B cell (primary cell): Measurements from ENCODE around the gene C17orf113. TPM values are rescaled to one million over a fixed set of nuclear protein-coding genes. Genes with fewer than 3 reads are reported as not detected.

Experiments used
- ATAC-seq: fragments of 200-7000 bp; cut with Tn5 transposase; one replicate; pipeline ENCODE4 v1.10.0; 2021; ENCODE audit warnings: low read depth, mild to moderate bottlenecking, moderate number of reproducible peaks, moderate library complexity
- CTCF ChIA-PET: fragments of 350-600 bp; sonication (Branson Sonifier 250); formaldehyde crosslinking; loops from one replicate; lab custom pipeline; 2021; ENCODE audit warnings: antibody characterized with exemption, inconsistent platforms; lab: Charles Lee
- POLR2A ChIA-PET: fragments of 350-600 bp; sonication (Branson Sonifier 250); formaldehyde crosslinking; loops from one replicate; lab custom pipeline; 2021; ENCODE audit warnings: antibody characterized with exemption; lab: Charles Lee
- DNase-seq: peaks from one replicate; pipeline ENCODE4 v3.0.0; 2013
- H2AFZ ChIP-seq: 2 replicates; pipeline ENCODE4 v1.6.1; 2012; ENCODE audit warnings: mild to moderate bottlenecking, low read depth, low read length; ENCODE audit not compliant: insufficient read depth, poor library complexity, severe bottlenecking
- H3K27ac ChIP-seq, 2 donors: 1 replicate in 1 of 2; 2 replicates in 1 of 2; pipeline ENCODE4 v1.5.1; 2012 to 2013; ENCODE audit warnings: low read length in 2 of 2, mild to moderate bottlenecking in 2 of 2, moderate library complexity in 1 of 2
- H3K27me3 ChIP-seq, 4 experiments: fragments of 200-600 bp in 1 of 4; sonication (generic) in 1 of 4; replicated peaks in 1 of 4; 1 replicate in 2 of 4; 2 replicates in 2 of 4; pipeline versions ENCODE4 v1.6.1 to v1.7.0; 2013 to 2016; ENCODE audit warnings: low read length in 3 of 4, mild to moderate bottlenecking in 2 of 4, mixed read lengths in 1 of 4, moderate library complexity in 1 of 4; ENCODE audit not compliant: insufficient read depth in 4 of 4, control insufficient read depth in 3 of 4; ENCODE audit errors: control extremely low read depth in 1 of 4
- H3K36me3 ChIP-seq, 2 experiments: replicated peaks in 1 of 2; 1 replicate in 1 of 2; 2 replicates in 1 of 2; pipeline versions ENCODE4 v1.6.1 to v1.7.1; 2013; ENCODE audit warnings: low read length in 1 of 2; ENCODE audit not compliant: insufficient read depth in 2 of 2, control insufficient read depth in 1 of 2; ENCODE audit errors: control extremely low read depth in 1 of 2, extremely low read depth in 1 of 2
- H3K4me1 ChIP-seq, 2 donors: fragments of 200-600 bp in 1 of 2; sonication (generic) in 1 of 2; 1 replicate in 1 of 2; 2 replicates in 1 of 2; pipeline versions ENCODE4 v1.5.1 to v1.6.1; 2013 to 2017; ENCODE audit warnings: low read length in 2 of 2; ENCODE audit not compliant: control insufficient read depth in 2 of 2, insufficient read depth in 2 of 2
- H3K4me2 ChIP-seq: replicated peaks from 2 replicates; pipeline ENCODE3; 2012; ENCODE audit warnings: mild to moderate bottlenecking, low read depth, low read length; ENCODE audit not compliant: poor library complexity, severe bottlenecking
- H3K4me3 ChIP-seq, 5 experiments: fragments of 200-600 bp in 1 of 5; sonication (generic) in 1 of 5; 1 replicate in 3 of 5; 2 replicates in 2 of 5; pipeline versions ENCODE4 v1.5.1 to v1.7.0; 2011 to 2016; ENCODE audit warnings: low read length in 4 of 5, mild to moderate bottlenecking in 4 of 5, low read depth in 2 of 5, control low read depth in 1 of 5, moderate library complexity in 1 of 5; ENCODE audit not compliant: insufficient read depth in 1 of 5; ENCODE audit errors: control extremely low read depth in 1 of 5, extremely low read depth in 1 of 5
- H3K79me2 ChIP-seq: fragments of 200-600 bp; sonication (generic); one replicate; pipeline ENCODE4 v1.6.0; 2016; ENCODE audit warnings: low read length; ENCODE audit not compliant: control insufficient read depth, insufficient read depth
- H3K9ac ChIP-seq: fragments of 200-600 bp; sonication (generic); 2 replicates; pipeline ENCODE4 v1.6.1; 2017; ENCODE audit warnings: mild to moderate bottlenecking, low read length, moderate library complexity
- H3K9me3 ChIP-seq, 3 donors: one replicate each; pipeline versions ENCODE4 v1.6.1 to v1.7.1; 2013; ENCODE audit warnings: low read length in 2 of 3; ENCODE audit not compliant: control insufficient read depth in 2 of 3, insufficient read depth in 1 of 3; ENCODE audit errors: control extremely low read depth in 1 of 3
- H4K20me1 ChIP-seq: 2 replicates; pipeline ENCODE4 v1.6.0; 2012; ENCODE audit warnings: mild to moderate bottlenecking, low read length; ENCODE audit not compliant: insufficient read depth, control insufficient read depth, poor library complexity, severe bottlenecking
- H3K27ac Mint-ChIP-seq: one replicate; pipeline ENCODE4 v1.8.0; 2021; ENCODE audit warnings: mixed read lengths
- H3K27me3 Mint-ChIP-seq: one replicate; pipeline ENCODE4 v1.8.0; 2021; ENCODE audit warnings: mixed read lengths
- H3K4me1 Mint-ChIP-seq: one replicate; pipeline ENCODE4 v1.8.0; 2021; ENCODE audit warnings: mixed read lengths
- H3K4me3 Mint-ChIP-seq: one replicate; pipeline ENCODE4 v1.8.0; 2021; ENCODE audit warnings: mixed read lengths
- H3K9me3 Mint-ChIP-seq: one replicate; pipeline ENCODE4 v1.8.0; 2022; ENCODE audit warnings: mixed read lengths; ENCODE audit not compliant: insufficient read depth
- EZH2 ChIP-seq: IDR thresholded peaks from 2 replicates; pipeline ENCODE4 v1.6.1; 2012; ENCODE audit warnings: borderline replicate concordance, low read depth, mild to moderate bottlenecking, moderate library complexity, low read length; ENCODE audit not compliant: insufficient read depth, poor library complexity, severe bottlenecking
- WGBS: methylation state at CpG from one replicate; pipeline ENCODE4 v1.1.5; 2013; ENCODE audit warnings: missing lambda C conversion rate; ENCODE audit not compliant: insufficient coverage; 5-methylcytosine and 5-hydroxymethylcytosine counted together
- intact Hi-C: fragments of 100-400 bp; cut with micrococcal nuclease; formaldehyde crosslinking; loops from one replicate; pipeline ENCODE4 v1.10.0; 2022
- polyA plus RNA-seq: library from polyadenylated mRNA; depleted of rRNA; stranded (reverse); fragments of >200 nt; gene quantifications from 2 replicates; pipeline ENCODE4 v1.2.3, GENCODE V29; 2012
- total RNA-seq, 2 donors: library from RNA; stranded (reverse); fragments of 120-200 nt in 1 of 2; gene quantifications; 1 replicate in 1 of 2; 2 replicates in 1 of 2; pipeline versions ENCODE4 v1.2.3 to v1.2.4, GENCODE V29; 2013 to 2022
- TF ChIP-seq, protein P1 (sequence below): fragments of 200-600 bp; IDR thresholded peaks from one replicate; pipeline ENCODE4 v1.8.0; 2022; ENCODE audit warnings: antibody characterized with exemption, mild to moderate bottlenecking

C17orf113 gene
- total and polyA plus RNA-seq, 2 donors (not counting 1 experiment from before 2014, with no cell fraction given) = 1.2 to 2.1 TPM

GRCh38 chr17:41992576-41992975 lies 57.8 kb downstream of the C17orf113 start:
- no peak for DNase-seq
- no peak overlapping the region for H3K4me2 ChIP-seq
- H3K9me3 ChIP-seq = no peaks in the 10 kb centered on the region
- H3K79me2 ChIP-seq = peaks cover 20% of the 10 kb centered on the region
- ChIA-PET POLR2A (interaction anchor here (0.7 kb wide), 1 partner anchor 12 kb away, joined by 3 read pairs; no protein-coding TSS in a partner anchor), CTCF (no interaction called here)
- no peak for ATAC-seq
- H3K27ac ChIP-seq = no peak overlapping the region
- intact Hi-C loops = no loop called here
- H3K36me3 ChIP-seq = peaks cover 24 to 62% of the 10 kb centered on the region in 2 experiments
- no peaks in the 10 kb centered on the region for H3K27me3 ChIP-seq
- H3K27ac Mint-ChIP-seq = no peak overlapping the region
- H4K20me1 ChIP-seq = no peaks in the 10 kb centered on the region
- 100% methylated on average over 2 of the region's 3 CpGs for WGBS
- no peaks in the 10 kb centered on the region for H3K27me3 Mint-ChIP-seq
- no peak overlapping the region for H3K4me3 ChIP-seq
- peaks cover 22% of the 10 kb centered on the region for H3K4me1 Mint-ChIP-seq
- H2AFZ ChIP-seq = no peak overlapping the region
- H3K9ac ChIP-seq = no peak overlapping the region
- H3K4me1 ChIP-seq = peaks cover 20 to 27% of the 10 kb centered on the region in 2 donors
- TF ChIP-seq, protein P1, sequence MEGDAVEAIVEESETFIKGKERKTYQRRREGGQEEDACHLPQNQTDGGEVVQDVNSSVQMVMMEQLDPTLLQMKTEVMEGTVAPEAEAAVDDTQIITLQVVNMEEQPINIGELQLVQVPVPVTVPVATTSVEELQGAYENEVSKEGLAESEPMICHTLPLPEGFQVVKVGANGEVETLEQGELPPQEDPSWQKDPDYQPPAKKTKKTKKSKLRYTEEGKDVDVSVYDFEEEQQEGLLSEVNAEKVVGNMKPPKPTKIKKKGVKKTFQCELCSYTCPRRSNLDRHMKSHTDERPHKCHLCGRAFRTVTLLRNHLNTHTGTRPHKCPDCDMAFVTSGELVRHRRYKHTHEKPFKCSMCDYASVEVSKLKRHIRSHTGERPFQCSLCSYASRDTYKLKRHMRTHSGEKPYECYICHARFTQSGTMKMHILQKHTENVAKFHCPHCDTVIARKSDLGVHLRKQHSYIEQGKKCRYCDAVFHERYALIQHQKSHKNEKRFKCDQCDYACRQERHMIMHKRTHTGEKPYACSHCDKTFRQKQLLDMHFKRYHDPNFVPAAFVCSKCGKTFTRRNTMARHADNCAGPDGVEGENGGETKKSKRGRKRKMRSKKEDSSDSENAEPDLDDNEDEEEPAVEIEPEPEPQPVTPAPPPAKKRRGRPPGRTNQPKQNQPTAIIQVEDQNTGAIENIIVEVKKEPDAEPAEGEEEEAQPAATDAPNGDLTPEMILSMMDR = no peak
- TF ChIP-seq EZH2 = no peak
- H3K4me3 Mint-ChIP-seq = no peak overlapping the region
- no peaks in the 10 kb centered on the region for H3K9me3 Mint-ChIP-seq

GRCh38 chr17:41989702-41990419 lies 60.5 kb downstream of the C17orf113 start:
- no peak overlapping the region for H3K9ac ChIP-seq
- POLR2A ChIA-PET = no interaction called here

More at GRCh38 chr17:41989702-41990419, 60.5 kb downstream of the C17orf113 start:
- Histone ChIP-seq H3K36me3 (peaks cover 20 to 75% of the 10 kb centered on the region in 2 experiments), H3K4me1 (peaks cover 0 to under 1% of the 10 kb centered on the region in 2 donors), H2AFZ (no peak overlapping the region), H3K79me2 (peaks cover 20% of the 10 kb centered on the region), H3K9me3 (no peaks in the 10 kb centered on the region), H3K4me3 (no peak overlapping the region), H3K27me3 (no peaks in the 10 kb centered on the region), H3K4me2 (no peak overlapping the region), H4K20me1 (no peaks in the 10 kb centered on the region), H3K27ac (no peak overlapping the region)
- Mint-ChIP-seq H3K27me3 (no peaks in the 10 kb centered on the region), H3K9me3 (no peaks in the 10 kb centered on the region), H3K4me3 (no peak overlapping the region), H3K27ac (no peak overlapping the region), H3K4me1 (peaks cover 3% of the 10 kb centered on the region)
- no peak for DNase-seq
- intact Hi-C loops = no loop called here
- WGBS = 87% methylated on average over 4 of the region's 5 CpGs
- ATAC-seq = no peak
- CTCF ChIA-PET = no interaction called here
- TF ChIP-seq, protein P1 = no peak
- no peak for TF ChIP-seq EZH2
